ENCODE data around the gene JPT2. TPM values are rescaled to one million over a fixed set of nuclear protein-coding genes. Genes with fewer than 3 reads are reported as not detected.

The JPT2 gene
- 173 to 201 TPM (median 193 TPM) in 5 replicates for total RNA-seq (2022; extraction: Qiagen RNA extraction)

DNA sequence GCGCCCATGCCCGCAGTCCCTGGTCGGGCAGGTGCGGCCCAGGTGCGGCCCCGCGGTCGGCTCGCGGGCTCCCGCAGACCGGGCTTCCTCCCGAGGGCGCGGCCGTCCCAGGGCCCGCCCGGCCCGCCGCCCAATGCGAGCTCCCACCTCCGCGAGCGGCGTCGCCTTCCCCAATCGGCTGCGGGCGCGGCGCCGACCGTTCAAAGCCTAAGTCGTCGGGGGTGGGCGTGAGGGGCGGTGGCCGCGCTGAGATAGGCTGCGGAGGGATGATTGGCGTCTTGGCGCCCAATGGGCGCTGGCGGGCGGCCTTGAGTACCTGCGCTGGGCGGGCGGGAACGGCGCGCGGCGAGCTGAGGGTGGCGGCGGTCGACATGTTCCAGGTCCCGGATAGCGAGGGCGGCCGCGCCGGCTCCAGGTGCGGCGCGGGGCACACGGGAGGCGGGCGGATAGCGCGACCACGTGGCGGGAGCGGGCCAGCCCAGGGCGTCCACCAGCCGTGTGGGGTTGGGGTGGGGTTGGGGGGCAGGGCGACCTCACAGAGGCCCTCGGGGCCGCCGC lies at the start of gene JPT2:
Gene JPT2 (plus strand): TSS at position 338 of the 558 bp plus-strand sequence. CDS start 34 bp downstream, at position 372.

GRCh38 chr16:1705688-1706385 lies 27.8 kb downstream of the JPT2 start, which contains the start of gene MAPK8IP3:
MAPK8IP3 (plus strand) TSS chr16:1706195; CDS start chr16:1706340, 145 bp downstream.

Other genes with a start within 250 kb of the JPT2 start
- not detected in 5 replicates for gene PERCC1, start 247.2 kb upstream of the JPT2 start, total RNA-seq (2022; extraction: Qiagen RNA extraction)
- gene CCDC154, start 233.7 kb upstream of the JPT2 start, total RNA-seq (2022; extraction: Qiagen RNA extraction) = 0.07 to 0.34 TPM (median 0.11 TPM) in 5 replicates
- gene CLCN7, start 203.3 kb upstream of the JPT2 start, total RNA-seq (2022; extraction: Qiagen RNA extraction) = 41.1 to 73.1 TPM (median 66.8 TPM) in 5 replicates
- not detected in 5 replicates for gene PTX4, start 189.3 kb upstream of the JPT2 start, total RNA-seq (2022; extraction: Qiagen RNA extraction)
- 22.4 to 37.9 TPM (median 33.0 TPM) in 5 replicates for gene TELO2, start 184.9 kb upstream of the JPT2 start, total RNA-seq (2022; extraction: Qiagen RNA extraction)
- 0.07 to 0.17 TPM (median 0.11 TPM) in 5 replicates for gene TMEM204, start 144.6 kb upstream of the JPT2 start, total RNA-seq (2022; extraction: Qiagen RNA extraction)
- gene IFT140, start 66.2 kb upstream of the JPT2 start, total RNA-seq (2022; extraction: Qiagen RNA extraction) = 7.3 to 11.3 TPM (median 8.7 TPM) in 5 replicates
- 9.8 to 18.9 TPM (median 15.6 TPM) in 5 replicates for gene CRAMP1, start 65.9 kb upstream of the JPT2 start, total RNA-seq (2022; extraction: Qiagen RNA extraction)
- 25.5 to 71.3 TPM (median 51.4 TPM) in 5 replicates for gene MAPK8IP3, start 27.9 kb downstream of the JPT2 start, total RNA-seq (2022; extraction: Qiagen RNA extraction)
- 32.3 to 47.5 TPM (median 40.9 TPM) in 5 replicates for gene NME3, start 93.3 kb downstream of the JPT2 start, total RNA-seq (2022; extraction: Qiagen RNA extraction)
- 4.2 to 10.4 TPM (median 8.9 TPM) in 5 replicates for gene EME2, start 94.5 kb downstream of the JPT2 start, total RNA-seq (2022; extraction: Qiagen RNA extraction)
- gene MRPS34, start 94.9 kb downstream of the JPT2 start, total RNA-seq (2022; extraction: Qiagen RNA extraction) = 169 to 265 TPM (median 236 TPM) in 5 replicates
- 14.4 to 25.2 TPM (median 23.1 TPM) in 5 replicates for gene SPSB3, start 104.3 kb downstream of the JPT2 start, total RNA-seq (2022; extraction: Qiagen RNA extraction)
- 52.6 to 79.7 TPM (median 76.6 TPM) in 5 replicates for gene NUBP2, start 104.7 kb downstream of the JPT2 start, total RNA-seq (2022; extraction: Qiagen RNA extraction)
- 0.05 to 0.13 TPM (median 0.05 TPM) in 3 of 5 replicates, not detected in the others for gene IGFALS, start 115.4 kb downstream of the JPT2 start, total RNA-seq (2022; extraction: Qiagen RNA extraction)
- gene HAGH, start 148.5 kb downstream of the JPT2 start, total RNA-seq (2022; extraction: Qiagen RNA extraction) = 50.3 to 70.7 TPM (median 65.9 TPM) in 5 replicates
- 41.2 to 49.0 TPM (median 44.9 TPM) in 5 replicates for gene FAHD1, start 148.9 kb downstream of the JPT2 start, total RNA-seq (2022; extraction: Qiagen RNA extraction)
- gene MEIOB, start 193.9 kb downstream of the JPT2 start, total RNA-seq (2022; extraction: Qiagen RNA extraction) = 1.0 to 1.7 TPM (median 1.3 TPM) in 5 replicates
- gene HS3ST6, start 240.1 kb downstream of the JPT2 start, total RNA-seq (2022; extraction: Qiagen RNA extraction) = 1.2 to 1.9 TPM (median 1.6 TPM) in 5 replicates

Data from A549 treated with dexamethasone at 1 μM for 4 hours (cell line).